Breast epithelium (tissue), 3 donors: ENCODE results near the gene CFAP46.

Source experiments
- CTCF ChIP-seq, 3 donors: fragments of 450-650 bp; IDR thresholded peaks; one replicate each; pipeline ENCODE4 v1.5.1; 2016 to 2017; ENCODE audit warnings: antibody characterized with exemption in 3 of 3, mild to moderate bottlenecking in 3 of 3, moderate library complexity in 3 of 3
- POLR2A ChIP-seq: fragments of 450-650 bp; IDR thresholded peaks from one replicate; pipeline ENCODE4 v1.6.1; 2016; ENCODE audit warnings: antibody characterized with exemption, mild to moderate bottlenecking, moderate library complexity
- POLR2AphosphoS5 ChIP-seq, 3 donors: sonication (generic); formaldehyde crosslinking; IDR thresholded peaks; one replicate each; pipeline ENCODE4 v1.6.1; 2017; ENCODE audit warnings: antibody characterized with exemption in 3 of 3

- TF ChIP-seq POLR2AphosphoS5 (IDR thresholded peaks at IDR 0.05) (no peak), CTCF (IDR thresholded peaks at IDR 0.05) (no peak), POLR2A (no peak)
These were observed 42.6 kb upstream of the CFAP46 start for GRCh38 chr10:132984801-132985545.
